Measurements from ENCODE around the gene LRRC3B.

The LRRC3B gene

DNA sequence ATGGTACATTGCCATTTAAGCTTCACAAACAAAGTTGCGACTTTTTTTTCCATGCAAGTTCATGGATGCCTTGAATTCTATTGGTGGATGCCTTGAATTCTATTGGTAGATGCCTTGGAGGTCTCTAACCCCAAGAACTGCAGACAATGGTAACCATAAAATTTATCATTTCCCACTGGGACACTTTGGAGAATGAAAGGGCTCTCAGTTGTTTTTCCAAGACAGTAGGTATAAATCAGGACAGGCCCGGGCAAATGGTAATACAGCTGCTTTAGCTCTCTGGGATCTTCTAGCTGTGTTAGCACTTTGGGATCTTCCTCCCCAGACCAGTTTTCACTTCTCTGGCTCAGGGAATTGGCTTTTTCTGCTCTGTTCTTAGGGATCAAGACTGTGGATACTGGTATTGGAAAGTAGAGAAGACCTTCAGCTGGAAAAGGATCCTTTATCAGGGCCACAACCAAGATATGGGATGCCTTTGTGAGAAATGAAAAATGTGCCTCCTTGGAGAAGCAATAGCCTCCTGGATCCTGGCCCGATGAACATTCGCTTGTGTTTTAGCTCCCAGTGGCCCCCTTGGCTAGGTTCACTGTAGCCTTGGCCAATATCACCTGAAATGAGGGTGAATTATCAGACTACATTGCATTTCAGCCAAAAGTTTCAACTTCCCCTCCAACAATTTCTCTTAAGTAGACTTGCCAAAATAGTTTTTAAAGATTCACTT, 8.3 kb downstream of the LRRC3B start:
- Histone ChIP-seq H3K4me3 (ENCODE audit: insufficient read length, low read depth) (no peak overlapping the region), H3K9me3 (ENCODE audit: insufficient read depth, low read length) (no peaks in the 10 kb centered on the region), H3K9ac (ENCODE audit: insufficient read length, low read depth) (no peak overlapping the region), H3K36me3 (ENCODE audit: insufficient read depth, insufficient read length, low read length) (no peaks in the 10 kb centered on the region), H3K4me1 (ENCODE audit: insufficient read depth, insufficient read length) (no peaks in the 10 kb centered on the region), H3K27me3 (ENCODE audit: insufficient read depth, insufficient read length) (peaks cover 11% of the 10 kb centered on the region)
- no peak for TF ChIP-seq YY1 (IDR thresholded peaks at IDR 0.05; ENCODE audit: insufficient read depth, insufficient read length)
- TF ChIP-seq SUZ12 (IDR thresholded peaks at IDR 0.05; ENCODE audit: extremely low read depth, insufficient read depth, insufficient read length), result no peak
- TF ChIP-seq ZNF274 (IDR thresholded peaks at IDR 0.05; ENCODE audit: low read depth, low read length), result no peak
- no peak for DNase-seq (ENCODE audit: low read depth, low spot score)

DNA sequence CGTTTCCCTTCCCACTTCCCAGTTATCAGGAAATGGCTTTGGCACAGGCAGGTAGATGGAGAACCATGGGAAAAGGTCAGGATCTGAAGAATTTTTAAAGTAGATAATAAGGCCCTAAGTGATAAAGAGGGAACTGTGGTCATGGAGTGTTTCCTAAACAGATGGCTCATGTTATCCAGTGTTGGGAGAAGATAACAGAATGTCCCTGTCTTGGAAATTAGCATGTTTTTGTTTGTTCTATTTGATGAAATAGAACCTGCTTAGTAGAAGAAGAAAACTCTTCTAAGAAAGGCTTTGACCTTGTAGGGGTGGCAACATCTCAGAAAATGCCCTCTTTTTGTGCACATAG, 8.8 kb downstream of the LRRC3B start:
- Histone ChIP-seq H3K9me3 (ENCODE audit: insufficient read depth, low read length) (no peaks in the 10 kb centered on the region), H3K36me3 (ENCODE audit: insufficient read depth, insufficient read length, low read length) (no peaks in the 10 kb centered on the region), H3K4me3 (ENCODE audit: insufficient read length, low read depth) (no peak overlapping the region), H3K4me1 (ENCODE audit: insufficient read depth, insufficient read length) (no peaks in the 10 kb centered on the region), H3K27me3 (ENCODE audit: insufficient read depth, insufficient read length) (peaks cover 6% of the 10 kb centered on the region), H3K9ac (ENCODE audit: insufficient read length, low read depth) (no peak overlapping the region)
- DNase-seq (ENCODE audit: low read depth, low spot score), result no peak
- TF ChIP-seq YY1 (IDR thresholded peaks at IDR 0.05; ENCODE audit: insufficient read depth, insufficient read length) (no peak), SUZ12 (IDR thresholded peaks at IDR 0.05; ENCODE audit: extremely low read depth, insufficient read depth, insufficient read length) (no peak), ZNF274 (IDR thresholded peaks at IDR 0.05; ENCODE audit: low read depth, low read length) (no peak)

DNA sequence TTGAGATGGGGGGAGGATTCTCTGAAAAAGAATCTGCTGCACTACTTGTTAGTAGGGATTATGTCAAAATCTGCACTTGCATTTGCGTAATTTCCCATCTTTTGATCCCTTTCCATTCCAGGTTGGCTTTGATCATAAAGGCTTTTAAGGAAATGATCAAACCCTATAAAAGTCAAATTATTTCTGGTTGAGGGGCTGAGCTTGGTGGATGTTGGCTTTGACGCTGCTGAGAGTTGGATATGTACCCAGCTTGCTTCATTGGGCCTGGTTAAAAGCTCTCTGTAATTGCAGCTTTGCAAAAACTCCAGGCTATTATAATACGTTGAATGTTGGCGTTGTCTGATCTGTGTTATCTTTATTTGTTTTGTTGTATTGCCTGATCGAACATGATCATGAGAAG, 12.0 kb downstream of the LRRC3B start:
- Histone ChIP-seq H3K36me3 (ENCODE audit: insufficient read depth, insufficient read length, low read length) (no peaks in the 10 kb centered on the region), H3K4me1 (ENCODE audit: insufficient read depth, insufficient read length) (no peaks in the 10 kb centered on the region), H3K9ac (ENCODE audit: insufficient read length, low read depth) (no peak overlapping the region), H3K9me3 (ENCODE audit: insufficient read depth, low read length) (no peaks in the 10 kb centered on the region), H3K27me3 (ENCODE audit: insufficient read depth, insufficient read length) (no peaks in the 10 kb centered on the region), H3K4me3 (ENCODE audit: insufficient read length, low read depth) (no peak overlapping the region)
- TF ChIP-seq SUZ12 (IDR thresholded peaks at IDR 0.05; ENCODE audit: extremely low read depth, insufficient read depth, insufficient read length), result no peak
- no peak for TF ChIP-seq YY1 (IDR thresholded peaks at IDR 0.05; ENCODE audit: insufficient read depth, insufficient read length)
- TF ChIP-seq ZNF274 (IDR thresholded peaks at IDR 0.05; ENCODE audit: low read depth, low read length), result no peak
- no peak for DNase-seq (ENCODE audit: low read depth, low spot score)

DNA sequence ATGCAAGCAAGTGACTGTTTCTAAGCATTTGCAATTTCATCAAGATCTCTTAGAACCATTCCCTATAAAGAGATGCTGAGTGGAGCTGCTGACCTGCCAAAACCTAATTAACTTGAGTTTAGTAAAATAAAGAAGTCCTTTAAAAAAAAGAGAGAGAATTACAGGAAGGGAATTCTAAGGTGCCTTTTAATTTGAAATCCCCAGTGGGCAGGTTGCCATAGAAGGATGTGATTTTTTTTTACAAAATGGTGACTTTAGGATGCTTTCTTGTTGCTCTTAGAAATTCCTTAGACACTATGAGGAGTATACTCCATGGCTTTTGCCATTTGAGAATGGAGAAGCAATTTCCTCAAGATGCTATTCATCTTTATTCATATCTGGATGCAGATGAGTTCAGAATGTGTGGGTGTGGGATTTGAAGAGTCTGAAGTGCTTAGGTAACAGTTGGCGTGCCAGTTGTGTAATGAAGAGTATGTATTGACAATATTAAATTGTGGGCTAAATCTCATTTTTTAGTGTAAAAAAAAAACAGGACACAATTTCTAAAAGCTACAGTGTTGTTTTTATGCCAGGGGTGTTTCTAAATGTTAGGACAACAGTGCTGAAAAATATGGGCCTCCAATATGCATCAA, 13.6 kb downstream of the LRRC3B start:
- Histone ChIP-seq H3K9me3 (ENCODE audit: insufficient read depth, low read length) (no peaks in the 10 kb centered on the region), H3K4me1 (ENCODE audit: insufficient read depth, insufficient read length) (no peaks in the 10 kb centered on the region), H3K9ac (ENCODE audit: insufficient read length, low read depth) (no peak overlapping the region), H3K27me3 (ENCODE audit: insufficient read depth, insufficient read length) (no peaks in the 10 kb centered on the region), H3K4me3 (ENCODE audit: insufficient read length, low read depth) (no peak overlapping the region), H3K36me3 (ENCODE audit: insufficient read depth, insufficient read length, low read length) (no peaks in the 10 kb centered on the region)
- DNase-seq (ENCODE audit: low read depth, low spot score), result no peak
- TF ChIP-seq YY1 (IDR thresholded peaks at IDR 0.05; ENCODE audit: insufficient read depth, insufficient read length) (no peak), ZNF274 (IDR thresholded peaks at IDR 0.05; ENCODE audit: low read depth, low read length) (no peak), SUZ12 (IDR thresholded peaks at IDR 0.05; ENCODE audit: extremely low read depth, insufficient read depth, insufficient read length) (no peak)

DNA sequence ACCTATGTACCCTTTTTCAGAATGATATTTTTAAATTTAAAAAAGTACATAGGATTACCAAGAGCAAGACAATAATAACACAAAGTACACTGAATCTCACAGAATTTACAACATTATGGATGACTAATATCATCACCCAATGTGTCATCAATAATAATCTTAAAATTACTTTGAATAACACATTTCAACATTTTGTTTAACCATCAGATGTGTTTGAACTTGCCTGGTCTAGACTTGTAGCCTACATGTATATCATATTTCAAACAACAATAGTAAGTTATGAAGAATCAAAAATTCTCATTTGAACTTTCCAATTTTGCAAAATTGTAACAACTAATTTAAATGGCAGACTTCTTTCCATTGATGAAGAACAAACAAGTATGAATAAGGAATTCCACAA, 15.1 kb downstream of the LRRC3B start:
- Histone ChIP-seq H3K9me3 (ENCODE audit: insufficient read depth, low read length) (no peaks in the 10 kb centered on the region), H3K4me1 (ENCODE audit: insufficient read depth, insufficient read length) (no peaks in the 10 kb centered on the region), H3K36me3 (ENCODE audit: insufficient read depth, insufficient read length, low read length) (no peaks in the 10 kb centered on the region), H3K27me3 (ENCODE audit: insufficient read depth, insufficient read length) (no peaks in the 10 kb centered on the region), H3K4me3 (ENCODE audit: insufficient read length, low read depth) (no peak overlapping the region), H3K9ac (ENCODE audit: insufficient read length, low read depth) (no peak overlapping the region)
- DNase-seq (ENCODE audit: low read depth, low spot score), result no peak
- TF ChIP-seq SUZ12 (IDR thresholded peaks at IDR 0.05; ENCODE audit: extremely low read depth, insufficient read depth, insufficient read length), result no peak
- TF ChIP-seq ZNF274 (IDR thresholded peaks at IDR 0.05; ENCODE audit: low read depth, low read length), result no peak
- TF ChIP-seq YY1 (IDR thresholded peaks at IDR 0.05; ENCODE audit: insufficient read depth, insufficient read length), result no peak

DNA sequence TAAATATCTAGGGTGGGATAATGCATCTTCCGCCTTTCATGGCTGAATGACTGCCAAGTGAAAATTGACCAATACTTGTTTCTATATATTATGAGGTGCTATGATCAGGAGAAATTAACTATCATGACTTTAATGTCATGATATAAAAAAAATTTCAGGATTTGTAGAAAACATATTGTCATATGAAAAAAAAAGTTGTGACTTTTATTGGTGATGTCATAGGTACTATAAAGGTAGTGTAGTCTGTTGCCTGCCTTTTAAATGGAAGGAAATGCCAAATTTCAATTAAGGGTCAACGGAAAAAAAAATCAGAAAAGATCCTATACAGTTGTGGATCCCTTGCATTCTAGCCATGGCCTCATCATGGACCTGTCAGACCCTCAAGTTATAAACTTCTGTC, 15.5 kb downstream of the LRRC3B start:
- Histone ChIP-seq H3K9ac (ENCODE audit: insufficient read length, low read depth) (no peak overlapping the region), H3K9me3 (ENCODE audit: insufficient read depth, low read length) (no peaks in the 10 kb centered on the region), H3K27me3 (ENCODE audit: insufficient read depth, insufficient read length) (no peaks in the 10 kb centered on the region), H3K4me3 (ENCODE audit: insufficient read length, low read depth) (no peak overlapping the region), H3K4me1 (ENCODE audit: insufficient read depth, insufficient read length) (no peaks in the 10 kb centered on the region), H3K36me3 (ENCODE audit: insufficient read depth, insufficient read length, low read length) (no peaks in the 10 kb centered on the region)
- no peak for DNase-seq (ENCODE audit: low read depth, low spot score)
- TF ChIP-seq SUZ12 (IDR thresholded peaks at IDR 0.05; ENCODE audit: extremely low read depth, insufficient read depth, insufficient read length) (no peak), YY1 (IDR thresholded peaks at IDR 0.05; ENCODE audit: insufficient read depth, insufficient read length) (no peak), ZNF274 (IDR thresholded peaks at IDR 0.05; ENCODE audit: low read depth, low read length) (no peak)

DNA sequence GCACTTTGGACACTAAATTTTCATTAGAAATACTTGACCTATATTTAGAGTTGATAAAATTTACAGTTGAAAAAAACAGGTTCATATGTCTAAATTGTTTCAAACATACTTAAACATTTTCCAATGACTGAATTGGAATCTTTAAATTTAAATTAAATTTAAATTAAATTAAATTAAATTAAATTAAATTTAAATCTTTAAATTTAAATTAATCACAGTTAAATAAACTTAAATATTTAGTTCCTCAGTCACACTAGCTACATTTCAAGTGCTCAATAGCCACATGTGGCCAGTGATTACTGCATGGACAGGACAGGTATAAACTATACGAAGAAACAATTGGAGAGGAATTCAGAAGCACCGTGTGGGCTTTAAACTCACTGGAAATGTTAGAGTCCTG, 16.8 kb downstream of the LRRC3B start:
- H3K36me3 ChIP-seq (ENCODE audit: insufficient read depth, insufficient read length, low read length), result no peaks in the 10 kb centered on the region
- H3K9me3 ChIP-seq (ENCODE audit: insufficient read depth, low read length), result no peaks in the 10 kb centered on the region
- no peak overlapping the region for H3K9ac ChIP-seq (ENCODE audit: insufficient read length, low read depth)
- DNase-seq (ENCODE audit: low read depth, low spot score), result no peak
- H3K4me1 ChIP-seq (ENCODE audit: insufficient read depth, insufficient read length), result no peaks in the 10 kb centered on the region
- no peaks in the 10 kb centered on the region for H3K27me3 ChIP-seq (ENCODE audit: insufficient read depth, insufficient read length)
- TF ChIP-seq YY1 (IDR thresholded peaks at IDR 0.05; ENCODE audit: insufficient read depth, insufficient read length) (no peak), SUZ12 (IDR thresholded peaks at IDR 0.05; ENCODE audit: extremely low read depth, insufficient read depth, insufficient read length) (no peak), ZNF274 (IDR thresholded peaks at IDR 0.05; ENCODE audit: low read depth, low read length) (no peak)
- no peak overlapping the region for H3K4me3 ChIP-seq (ENCODE audit: insufficient read length, low read depth)

All from NT2/D1 (cell line).